ENCODE data around the gene HEPACAM2. TPM values are rescaled to one million over a fixed set of nuclear protein-coding genes. Genes with fewer than 3 reads are reported as not detected.
A peak's percentile ranks its signal among the peaks of the same experiment; 100 is the strongest.

HEPACAM2 gene
- polyA plus RNA-seq, 1 of the 3 experiments (the other 2 are of a cell fraction), result not detected

DNA sequence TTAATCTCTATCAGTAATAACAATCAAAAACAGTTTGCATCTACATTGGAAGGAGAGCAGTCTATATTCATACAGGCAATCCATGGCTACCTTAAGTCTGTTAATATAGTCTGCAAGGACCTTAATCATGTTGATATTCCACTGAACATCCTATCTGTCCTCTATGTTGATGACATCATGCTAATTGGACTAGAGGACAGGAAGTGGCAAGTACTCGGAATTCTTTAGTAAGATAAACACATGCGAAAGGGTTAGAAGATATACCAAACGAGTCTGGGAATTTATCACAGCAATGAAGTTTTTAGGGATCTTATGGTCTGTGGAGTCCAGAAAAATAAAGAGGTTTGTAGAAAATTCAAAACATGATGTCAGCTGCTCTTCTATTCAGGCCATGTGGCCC, 66.8 kb downstream of the HEPACAM2 start:
- Histone ChIP-seq H3K27me3 (ENCODE audit: insufficient read depth) (no peaks in the 10 kb centered on the region), H3K36me3 (replicated peaks in 1 of 2; ENCODE audit: control insufficient read depth in 1 of 2, insufficient read depth in 2 of 2, low read length in 1 of 2) (peaks cover 0 to 3% of the 10 kb centered on the region in 2 experiments), H3K27ac (ENCODE audit: low read depth in 2 of 2, low read length in 1 of 2) (no peak overlapping the region), H3K4me2 (no peak overlapping the region), H2AFZ (ENCODE audit: low read depth) (peak overlapping the region; percentile 10; the same call in 1 of the 2 replicates), H3K9ac (no peak overlapping the region), H3K9me2 (peaks cover 2% of the 10 kb centered on the region; the same call in 1 of the 2 replicates), H3K9me3 (no peaks in the 10 kb centered on the region), H3K4me1 (ENCODE audit: control insufficient read depth in 1 of 2, insufficient read depth in 2 of 2, low read depth in 1 of 2, low read length in 1 of 2) (no peaks in the 10 kb centered on the region; a peak in 1 of 4 replicates), H3K79me2 (ENCODE audit: insufficient read depth) (no peaks in the 10 kb centered on the region), H3K4me3 (ENCODE audit: low read depth in 2 of 2, low read length in 1 of 2) (no peak overlapping the region), H3F3A (replicated peaks; ENCODE audit: insufficient read depth) (no peaks in the 10 kb centered on the region), H4K20me1 (ENCODE audit: insufficient read depth) (no peaks in the 10 kb centered on the region)
- DNase-seq, result no peak
- 53% methylated on average over 3 of the region's 3 CpGs for WGBS (ENCODE audit: low lambda C conversion rate)
- no peak for TF ChIP-seq RXRA (IDR thresholded peaks at IDR 0.05; ENCODE audit: borderline replicate concordance, low read depth)
- TF ChIP-seq GATA2 (CRISPR knock-in tag; IDR thresholded peaks at IDR 0.05), result no peak
- no peak for TF ChIP-seq YY1 (IDR thresholded peaks at IDR 0.05; ENCODE audit: low read depth)
- TF ChIP-seq RFX5 (IDR thresholded peaks at IDR 0.05; ENCODE audit: low read length), result no peak
- TF ChIP-seq SMC3 (IDR thresholded peaks at IDR 0.05; ENCODE audit: low read depth, low read length), result no peak
- TF ChIP-seq, protein P1, sequence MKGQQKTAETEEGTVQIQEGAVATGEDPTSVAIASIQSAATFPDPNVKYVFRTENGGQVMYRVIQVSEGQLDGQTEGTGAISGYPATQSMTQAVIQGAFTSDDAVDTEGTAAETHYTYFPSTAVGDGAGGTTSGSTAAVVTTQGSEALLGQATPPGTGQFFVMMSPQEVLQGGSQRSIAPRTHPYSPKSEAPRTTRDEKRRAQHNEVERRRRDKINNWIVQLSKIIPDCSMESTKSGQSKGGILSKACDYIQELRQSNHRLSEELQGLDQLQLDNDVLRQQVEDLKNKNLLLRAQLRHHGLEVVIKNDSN (IDR thresholded peaks at IDR 0.05; ENCODE audit: borderline replicate concordance, low read depth), result no peak
- no peak for TF ChIP-seq FOSL2 (IDR thresholded peaks at IDR 0.05; ENCODE audit: borderline replicate concordance, low read depth)
- no peak for TF ChIP-seq TCF12 (IDR thresholded peaks at IDR 0.05)
- TF ChIP-seq MXI1 (IDR thresholded peaks at IDR 0.05; ENCODE audit: low read depth, low read length), result no peak
- ChIA-PET CTCF (no interaction called here), POLR2A (no interaction called here)

DNA sequence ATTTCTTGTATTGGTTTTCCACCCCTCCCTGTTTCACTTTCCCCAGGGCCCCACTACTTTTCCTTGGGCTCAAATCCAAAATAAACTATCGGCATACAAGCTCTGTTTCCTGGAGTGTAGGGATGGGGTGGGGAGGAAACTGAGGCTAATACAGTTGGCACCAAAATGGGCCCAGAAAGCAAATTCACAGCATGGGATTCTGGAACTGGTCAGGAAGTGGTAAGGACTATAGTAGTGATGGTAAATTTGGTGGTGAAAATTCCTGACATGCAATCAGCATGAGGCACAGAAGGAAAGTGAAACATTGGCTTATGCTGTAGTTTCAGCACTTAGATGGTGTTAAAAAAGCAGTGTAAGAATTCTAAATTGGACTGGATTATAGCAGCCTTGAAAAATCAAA, 69.4 kb downstream of the HEPACAM2 start:
- no peak for DNase-seq
- no peak overlapping the region for H2AFZ ChIP-seq (ENCODE audit: low read depth)
- WGBS (ENCODE audit: low lambda C conversion rate), result 10% methylated on average over 1 of the region's 1 CpG

More for the DNA sequence above, 69.4 kb downstream of the HEPACAM2 start:
- ChIA-PET CTCF (interaction anchor here (1.4 kb wide), 1 partner anchor 36 kb away, joined by 3 read pairs; no protein-coding TSS in a partner anchor), POLR2A (no interaction called here)
- Histone ChIP-seq H3K79me2 (ENCODE audit: insufficient read depth) (no peaks in the 10 kb centered on the region), H3K9ac (no peak overlapping the region), H3K27me3 (ENCODE audit: insufficient read depth) (no peaks in the 10 kb centered on the region), H3K4me2 (no peak overlapping the region), H3K27ac (ENCODE audit: low read depth in 2 of 2, low read length in 1 of 2) (no peak overlapping the region), H3K36me3 (replicated peaks in 1 of 2; ENCODE audit: control insufficient read depth in 1 of 2, insufficient read depth in 2 of 2, low read length in 1 of 2) (no peaks in the 10 kb centered on the region), H3K9me2 (no peaks in the 10 kb centered on the region), H3K4me3 (ENCODE audit: low read depth in 2 of 2, low read length in 1 of 2) (no peak overlapping the region), H4K20me1 (ENCODE audit: insufficient read depth) (no peaks in the 10 kb centered on the region), H3K9me3 (no peaks in the 10 kb centered on the region), H3K4me1 (ENCODE audit: control insufficient read depth in 1 of 2, insufficient read depth in 2 of 2, low read depth in 1 of 2, low read length in 1 of 2) (no peaks in the 10 kb centered on the region; a peak in 1 of 4 replicates), H3F3A (replicated peaks; ENCODE audit: insufficient read depth) (no peaks in the 10 kb centered on the region)
- TF ChIP-seq SMC3 (IDR thresholded peaks at IDR 0.05; ENCODE audit: low read depth, low read length), result no peak
- TF ChIP-seq FOXJ3 (CRISPR knock-in tag; IDR thresholded peaks at IDR 0.05), result no peak
- TF ChIP-seq JUND (IDR thresholded peaks at IDR 0.05), result no peak
- no peak for TF ChIP-seq CHD2 (IDR thresholded peaks at IDR 0.05; ENCODE audit: low read length, partially characterized antibody)
- no peak for TF ChIP-seq NRF1 (IDR thresholded peaks at IDR 0.05; ENCODE audit: low read depth, low read length)
- no peak for TF ChIP-seq GATA2 (CRISPR knock-in tag; IDR thresholded peaks at IDR 0.05)
- no peak for TF ChIP-seq SIN3A (IDR thresholded peaks at IDR 0.05; ENCODE audit: borderline replicate concordance, low read depth, low read length)
- TF ChIP-seq RXRA (IDR thresholded peaks at IDR 0.05; ENCODE audit: borderline replicate concordance, low read depth), result no peak
- TF ChIP-seq EP300 (IDR thresholded peaks at IDR 0.05; ENCODE audit: borderline replicate concordance in 1 of 2, low read depth in 1 of 2, low read length in 1 of 2), result no peak
- TF ChIP-seq, protein P2, sequence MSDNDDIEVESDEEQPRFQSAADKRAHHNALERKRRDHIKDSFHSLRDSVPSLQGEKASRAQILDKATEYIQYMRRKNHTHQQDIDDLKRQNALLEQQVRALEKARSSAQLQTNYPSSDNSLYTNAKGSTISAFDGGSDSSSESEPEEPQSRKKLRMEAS (IDR thresholded peaks at IDR 0.05; ENCODE audit: low read depth), result no peak
- no peak for TF ChIP-seq MXI1 (IDR thresholded peaks at IDR 0.05; ENCODE audit: low read depth, low read length)
- no peak for TF ChIP-seq GABPA (IDR thresholded peaks at IDR 0.05; ENCODE audit: low read depth)
- TF ChIP-seq, protein P3, sequence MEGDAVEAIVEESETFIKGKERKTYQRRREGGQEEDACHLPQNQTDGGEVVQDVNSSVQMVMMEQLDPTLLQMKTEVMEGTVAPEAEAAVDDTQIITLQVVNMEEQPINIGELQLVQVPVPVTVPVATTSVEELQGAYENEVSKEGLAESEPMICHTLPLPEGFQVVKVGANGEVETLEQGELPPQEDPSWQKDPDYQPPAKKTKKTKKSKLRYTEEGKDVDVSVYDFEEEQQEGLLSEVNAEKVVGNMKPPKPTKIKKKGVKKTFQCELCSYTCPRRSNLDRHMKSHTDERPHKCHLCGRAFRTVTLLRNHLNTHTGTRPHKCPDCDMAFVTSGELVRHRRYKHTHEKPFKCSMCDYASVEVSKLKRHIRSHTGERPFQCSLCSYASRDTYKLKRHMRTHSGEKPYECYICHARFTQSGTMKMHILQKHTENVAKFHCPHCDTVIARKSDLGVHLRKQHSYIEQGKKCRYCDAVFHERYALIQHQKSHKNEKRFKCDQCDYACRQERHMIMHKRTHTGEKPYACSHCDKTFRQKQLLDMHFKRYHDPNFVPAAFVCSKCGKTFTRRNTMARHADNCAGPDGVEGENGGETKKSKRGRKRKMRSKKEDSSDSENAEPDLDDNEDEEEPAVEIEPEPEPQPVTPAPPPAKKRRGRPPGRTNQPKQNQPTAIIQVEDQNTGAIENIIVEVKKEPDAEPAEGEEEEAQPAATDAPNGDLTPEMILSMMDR (IDR thresholded peaks at IDR 0.05), result no peak
- TF ChIP-seq EZH2phosphoT487 (IDR thresholded peaks at IDR 0.05; ENCODE audit: borderline replicate concordance, low read depth), result no peak

All from SK-N-SH (cell line).